Activated CD4-positive, CD25-positive, alpha-beta regulatory T cell (primary cell): ENCODE data around the gene MYO1D.
"Not testable (repeated sequence)": the region's sequence is repeated elsewhere in the genome, so short reads cannot be mapped to it uniquely, and the experiment has no call there.

Experiments used
- DNase-seq, 4 experiments: peaks; one replicate each; lab custom pipeline; 2025; lab: John Stamatoyannopoulos, UW

MYO1D gene

GRCh38 chr17:32773856-32774694 lies 102.8 kb downstream of the MYO1D start:
- DNase-seq: no peak

- no peak for DNase-seq
Measured at GRCh38 chr17:32772453-32773025, 104.4 kb downstream of the MYO1D start.

DNA sequence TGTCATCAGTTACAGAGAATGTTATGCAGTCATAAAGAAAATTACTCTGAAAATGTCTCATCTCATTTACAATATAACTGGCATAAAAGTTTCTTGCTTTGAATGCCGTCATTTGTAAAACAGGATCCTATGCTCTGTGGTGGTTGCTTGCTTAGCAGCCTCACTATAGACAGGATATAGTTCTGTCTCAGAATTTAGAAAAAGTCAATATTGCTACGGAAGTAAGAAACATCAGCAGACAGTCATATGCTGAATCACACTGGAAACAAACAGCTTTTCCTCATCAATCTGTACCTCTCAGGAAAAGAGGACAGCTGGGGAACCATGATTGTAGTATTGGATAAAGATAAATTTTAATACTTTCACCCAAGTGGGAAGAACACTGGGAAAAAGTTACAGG lies 105.5 kb downstream of the MYO1D start:
- no peak for DNase-seq

DNA sequence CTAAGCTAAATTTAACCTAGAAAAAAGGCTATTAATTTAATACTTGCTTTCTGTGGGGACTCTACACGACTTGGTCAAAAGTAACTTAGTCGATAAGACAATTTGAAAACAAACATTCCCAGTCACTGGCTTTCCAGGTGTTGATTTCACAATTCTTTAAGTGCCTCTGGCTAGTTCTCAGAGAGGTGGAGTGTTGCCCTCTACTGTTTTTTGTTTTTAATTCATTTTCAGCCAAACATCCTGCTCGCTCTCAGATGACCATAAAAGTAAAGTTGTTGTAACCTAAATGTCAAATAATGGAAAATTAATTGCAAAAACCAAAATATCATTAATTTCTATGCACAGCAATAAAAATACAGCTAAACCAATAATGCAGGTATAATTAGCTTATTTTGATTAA lies 107.1 kb downstream of the MYO1D start:
- DNase-seq: no peak

GRCh38 chr17:32763855-32764439 lies 113.0 kb downstream of the MYO1D start:
- no peak for DNase-seq

- no peak for DNase-seq
Measured at GRCh38 chr17:32759476-32759875, 117.4 kb downstream of the MYO1D start.

DNA sequence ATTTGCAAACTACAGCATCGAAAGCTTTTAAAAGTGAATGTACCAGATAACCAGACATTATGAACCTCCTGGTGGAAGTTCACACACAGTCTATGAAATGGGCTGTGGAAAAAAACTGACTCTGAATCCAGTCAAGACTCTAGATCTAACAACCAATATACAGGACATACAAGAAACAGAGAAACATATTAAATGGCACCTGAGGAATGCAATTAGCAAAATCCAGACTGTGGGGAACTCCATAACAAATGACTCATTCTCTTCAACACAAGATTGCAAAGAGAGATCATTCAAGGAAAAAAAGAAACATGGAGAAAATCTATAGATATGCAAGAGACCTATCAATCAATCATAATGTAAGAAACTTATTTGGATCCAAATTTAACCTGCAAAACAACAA lies 119.0 kb downstream of the MYO1D start:
- DNase-seq: no peak

GRCh38 chr17:32756696-32757095 lies 120.2 kb downstream of the MYO1D start:
- DNase-seq: no peak

DNA sequence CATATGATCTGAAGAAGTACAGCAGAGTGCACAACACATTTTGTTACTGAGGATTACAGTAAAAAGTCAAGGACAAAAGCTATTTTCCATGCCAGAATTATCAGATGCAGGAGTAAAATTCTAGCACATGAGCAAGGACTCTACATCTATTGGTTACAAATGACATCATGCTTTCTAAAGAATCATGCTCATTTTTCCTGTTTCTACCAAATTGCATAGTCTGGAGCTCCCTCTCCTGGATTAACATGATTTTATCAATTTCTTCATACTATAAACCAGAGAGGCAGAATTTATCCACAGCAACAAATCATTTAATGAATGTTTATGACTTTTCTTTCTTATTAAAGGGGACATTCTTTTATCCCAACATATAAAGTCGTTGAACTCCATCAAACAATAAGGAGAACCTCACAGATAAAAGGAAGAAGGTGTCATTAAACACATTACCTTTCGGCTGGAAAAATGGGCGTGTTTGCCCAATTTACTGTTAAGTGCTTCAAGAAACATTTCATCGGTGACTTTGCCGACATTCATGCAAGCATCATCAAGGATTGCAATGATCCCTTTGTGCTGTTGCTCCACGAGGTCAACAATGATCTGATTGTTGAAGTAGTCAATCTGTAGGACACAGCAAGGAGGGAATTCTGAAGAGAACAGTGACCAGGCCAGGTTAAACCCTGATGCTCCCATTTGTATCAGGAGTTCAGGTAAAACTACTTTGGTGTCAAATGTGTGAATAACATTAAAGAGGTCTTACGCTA lies 121.7 kb downstream of the MYO1D start:
- no peak for DNase-seq

DNA sequence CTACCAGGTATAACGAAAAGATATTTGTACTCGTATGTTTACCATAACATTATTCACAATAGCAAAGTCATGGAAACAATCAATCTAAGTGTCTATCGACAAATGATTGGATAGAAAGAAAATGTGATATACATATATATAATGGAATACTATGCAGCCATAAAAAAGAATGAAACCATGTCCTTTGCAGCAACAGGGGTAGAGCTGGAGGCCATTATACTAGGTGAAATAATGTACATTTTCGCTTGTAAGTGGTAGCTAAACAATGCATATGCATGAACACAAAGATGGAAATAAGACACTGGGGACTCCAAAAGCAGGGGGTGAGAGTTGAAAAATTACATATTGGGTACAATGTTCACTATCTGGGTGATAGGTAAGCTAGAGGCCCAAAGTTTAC lies 124.0 kb downstream of the MYO1D start:
- DNase-seq: no peak

DNA sequence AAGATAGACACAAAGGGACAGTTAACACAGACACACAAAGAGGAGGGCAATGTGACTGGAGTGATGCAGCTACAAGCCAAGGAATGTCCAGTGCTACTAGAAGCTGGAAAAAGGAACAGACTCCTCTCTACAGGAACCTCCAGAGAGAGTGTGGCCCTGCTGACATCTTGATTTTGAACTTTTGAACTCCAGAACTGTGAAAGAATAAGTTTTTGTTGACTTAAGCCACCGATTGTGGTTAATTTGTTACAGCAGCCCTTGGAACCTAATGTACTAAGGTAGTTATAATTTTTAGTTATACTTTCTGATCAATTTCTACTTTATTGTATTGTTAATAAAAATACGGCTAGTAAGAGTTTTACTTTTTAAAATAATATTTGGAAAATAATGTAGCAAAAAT lies 129.1 kb downstream of the MYO1D start:
- DNase-seq: no peak

DNA sequence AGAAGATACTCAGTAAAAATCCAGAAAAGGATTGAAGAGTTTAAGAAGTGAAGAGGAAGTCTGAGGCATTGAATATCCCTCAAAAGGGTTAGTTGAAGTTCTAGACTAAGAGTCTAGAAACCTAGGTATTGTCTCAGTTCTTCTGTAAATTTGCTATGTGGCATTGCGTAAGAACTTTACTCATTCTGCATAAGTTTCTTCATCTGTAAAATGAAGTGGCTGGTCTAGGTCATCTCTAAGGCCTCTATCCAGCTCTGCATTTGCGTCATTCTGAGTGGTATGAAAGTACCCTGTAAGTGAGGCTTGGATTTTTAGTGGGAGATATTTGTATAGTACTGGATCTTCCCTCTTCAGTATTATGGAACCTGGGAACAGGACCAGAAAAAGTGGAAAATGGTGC lies 130.2 kb downstream of the MYO1D start:
- no peak for DNase-seq

DNA sequence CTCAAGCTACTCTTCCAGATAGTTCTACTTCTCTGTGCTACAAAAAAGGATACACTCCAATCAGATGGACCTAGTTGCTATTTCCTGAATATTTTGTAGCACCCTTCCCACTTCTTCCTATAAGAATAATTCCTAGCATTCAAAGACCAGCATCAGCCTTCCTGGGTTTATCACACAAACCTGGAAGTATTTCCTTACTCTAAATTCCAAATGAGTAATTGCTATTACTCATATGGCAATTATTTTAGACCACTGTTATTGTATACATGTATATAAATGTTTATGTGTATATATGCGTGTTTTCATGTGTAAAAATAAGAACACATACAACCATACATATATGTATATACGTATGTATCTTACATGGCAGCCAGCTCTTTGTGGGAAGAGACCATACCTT lies 130.6 kb downstream of the MYO1D start:
- DNase-seq: no peak

DNA sequence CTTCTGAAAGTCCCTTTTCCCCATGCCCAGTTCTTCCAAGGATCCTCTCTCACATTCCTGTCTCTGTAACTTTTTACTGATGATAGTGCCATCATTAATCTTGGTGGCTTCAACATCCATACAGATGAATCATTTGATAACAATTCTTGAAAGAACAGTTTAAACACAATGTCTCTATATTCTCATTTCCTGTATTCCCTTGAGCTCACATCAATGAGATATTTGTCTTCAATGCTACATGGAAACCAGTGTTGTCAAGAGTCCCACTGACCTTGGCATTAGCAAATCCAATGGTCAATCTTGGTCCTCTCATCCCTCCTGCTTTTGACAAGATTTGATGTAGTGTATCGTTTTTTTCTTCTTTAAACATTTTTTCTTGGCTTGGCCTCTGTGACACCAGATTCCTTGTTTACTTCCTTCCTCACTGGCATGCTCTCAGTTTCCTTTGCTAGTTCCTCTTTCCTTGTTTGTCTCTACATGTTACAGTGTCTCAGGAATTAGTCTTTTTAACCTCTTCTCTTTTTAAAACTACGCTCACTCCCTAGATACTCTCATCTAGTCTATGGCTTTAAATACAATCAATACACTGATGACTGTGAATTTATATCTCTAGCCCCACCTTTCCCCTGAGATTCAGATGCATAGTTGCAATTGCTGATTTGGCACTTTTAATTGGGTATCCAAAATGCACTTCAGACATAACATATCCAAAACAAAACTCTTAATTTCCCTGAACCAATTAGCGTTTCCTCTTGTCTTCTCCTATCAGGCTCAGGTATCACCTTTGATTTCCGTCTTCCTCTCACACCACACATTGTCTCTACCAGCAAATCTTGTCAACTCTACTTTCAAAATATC lies 134.0 kb downstream of the MYO1D start:
- no peak for DNase-seq

GRCh38 chr17:32741381-32741780 lies 135.5 kb downstream of the MYO1D start:
- DNase-seq: no peak

- DNase-seq: no peak
Measured at GRCh38 chr17:32739722-32740121, 137.2 kb downstream of the MYO1D start.

DNA sequence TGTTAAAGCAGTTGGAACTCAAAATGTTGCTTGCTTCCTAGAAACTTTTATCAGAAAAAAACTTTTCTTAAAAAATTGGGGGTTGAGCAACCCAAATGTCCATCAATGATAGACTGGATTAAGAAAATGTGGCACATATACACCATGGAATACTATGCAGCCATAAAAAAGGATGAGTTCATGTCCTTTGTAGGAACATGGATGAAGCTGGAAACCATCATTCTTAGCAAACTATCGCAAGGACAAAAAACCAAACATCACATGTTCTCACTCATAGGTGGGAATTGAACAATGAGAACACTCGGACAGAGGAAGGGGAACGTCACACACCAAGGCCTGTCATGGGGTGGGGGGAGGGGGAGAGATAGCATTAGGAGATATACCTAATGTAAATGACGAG lies 137.8 kb downstream of the MYO1D start:
- DNase-seq: not testable (repeated sequence)

DNA sequence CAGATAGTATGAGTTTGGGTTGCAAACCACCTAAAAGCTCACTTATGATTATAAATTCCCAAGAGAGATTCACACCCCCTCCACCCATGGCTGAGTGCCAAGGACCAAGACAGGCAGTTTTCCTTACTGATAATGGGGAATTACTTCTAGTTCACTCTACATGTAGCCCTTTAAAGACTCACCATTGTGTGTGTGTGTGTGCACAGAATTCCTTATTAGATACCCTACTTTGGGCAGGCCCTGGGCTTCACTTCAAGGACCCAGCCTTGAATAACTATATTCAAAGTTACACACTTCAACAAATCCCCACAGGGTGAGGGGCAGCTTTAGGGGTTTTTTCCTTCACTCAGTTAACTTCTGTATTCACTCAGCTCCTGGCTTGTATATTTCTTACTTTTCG lies 143.5 kb downstream of the MYO1D start:
- no peak for DNase-seq

GRCh38 chr17:32732900-32733299 lies 144.0 kb downstream of the MYO1D start:
- no peak for DNase-seq

DNA sequence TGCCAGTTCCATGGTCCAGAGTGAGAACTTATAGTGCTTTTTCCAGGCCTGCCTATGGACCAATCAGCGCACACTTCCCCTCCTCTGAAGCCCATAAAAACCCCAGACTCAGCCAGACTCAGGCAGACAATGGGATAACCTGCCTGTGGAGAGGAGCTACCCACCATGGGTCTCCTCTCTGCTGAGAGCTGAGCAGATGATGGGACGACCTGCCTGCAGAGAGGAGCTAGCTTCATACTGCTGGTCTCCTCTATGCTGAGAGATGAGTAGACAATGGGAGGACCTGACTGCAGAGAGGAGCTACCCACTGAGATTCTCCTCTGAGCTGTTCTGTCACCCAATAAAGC lies 144.7 kb downstream of the MYO1D start:
- DNase-seq: no peak

DNA sequence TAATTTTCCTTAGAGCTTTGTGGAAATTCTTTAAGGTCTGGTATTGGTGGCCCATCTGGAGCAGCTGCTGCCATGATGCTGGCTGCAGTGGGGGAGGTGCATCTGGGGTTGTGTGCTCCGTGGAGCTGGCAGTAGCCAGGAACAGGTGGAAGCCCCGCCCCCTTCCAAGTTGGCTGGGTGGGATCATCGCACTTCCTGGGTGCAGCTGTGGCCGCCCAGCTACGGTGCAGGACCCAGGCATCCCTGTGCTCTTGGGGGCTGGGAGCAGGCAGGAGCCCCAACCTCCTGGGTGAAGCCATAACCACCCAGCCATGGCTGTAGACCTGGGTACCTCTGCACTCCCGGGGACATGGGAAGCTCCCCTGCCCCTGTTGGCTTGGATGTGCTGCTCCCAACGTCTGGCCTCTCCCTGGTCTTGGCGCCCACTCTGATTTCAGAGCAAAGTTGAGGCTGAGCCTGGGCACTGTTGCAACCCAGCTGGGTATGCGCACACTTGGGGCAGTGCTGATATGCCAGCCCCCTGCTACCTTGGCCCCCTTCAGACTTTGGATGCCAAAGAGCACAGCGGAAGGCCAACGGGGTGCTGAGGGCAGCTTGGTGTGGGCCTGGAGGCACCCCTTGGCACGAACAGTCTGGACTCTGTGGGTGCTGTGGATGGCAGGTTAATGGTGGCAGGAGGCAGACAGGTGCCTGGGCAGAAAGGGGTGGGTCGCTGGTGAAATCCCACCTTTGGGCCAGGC lies 145.2 kb downstream of the MYO1D start:
- DNase-seq: no peak
